ENCODE results near the gene CLSTN2.

CLSTN2 gene

DNA sequence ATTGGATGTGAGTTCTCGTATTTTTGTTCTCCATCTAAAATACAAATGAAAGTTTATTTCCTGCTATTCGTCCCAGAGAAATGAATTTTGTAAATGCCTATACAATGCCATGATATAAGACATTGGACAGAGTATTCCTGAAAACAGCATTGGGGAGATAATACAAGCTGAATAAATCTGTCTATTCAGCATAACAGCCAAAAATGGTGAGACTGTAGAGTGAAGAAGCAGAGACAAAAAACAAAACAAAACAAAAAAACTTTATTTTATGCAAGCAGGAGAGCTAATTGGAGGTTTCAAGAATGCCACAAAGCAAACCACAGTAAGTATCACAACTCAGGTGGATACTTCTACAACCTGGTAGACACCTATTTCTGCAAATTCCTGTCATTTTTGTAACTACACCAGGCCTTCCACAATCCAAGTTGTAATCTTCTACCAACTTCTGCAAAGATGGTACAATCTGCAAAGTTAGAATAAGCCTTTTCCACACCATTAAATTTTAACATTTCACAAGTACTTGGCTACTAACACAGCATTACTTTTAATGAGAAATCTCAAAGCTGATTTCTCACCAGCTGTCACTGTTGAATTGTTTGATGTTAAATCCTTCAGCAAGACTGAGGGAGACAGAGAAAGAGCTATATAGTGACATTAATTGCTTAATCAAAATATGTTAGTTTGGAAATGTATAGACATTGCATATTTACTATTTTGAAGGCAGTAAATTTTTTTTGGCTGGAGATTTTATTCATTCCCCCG lies 163.1 kb downstream of the CLSTN2 start:
- no peak for DNase-seq

DNA sequence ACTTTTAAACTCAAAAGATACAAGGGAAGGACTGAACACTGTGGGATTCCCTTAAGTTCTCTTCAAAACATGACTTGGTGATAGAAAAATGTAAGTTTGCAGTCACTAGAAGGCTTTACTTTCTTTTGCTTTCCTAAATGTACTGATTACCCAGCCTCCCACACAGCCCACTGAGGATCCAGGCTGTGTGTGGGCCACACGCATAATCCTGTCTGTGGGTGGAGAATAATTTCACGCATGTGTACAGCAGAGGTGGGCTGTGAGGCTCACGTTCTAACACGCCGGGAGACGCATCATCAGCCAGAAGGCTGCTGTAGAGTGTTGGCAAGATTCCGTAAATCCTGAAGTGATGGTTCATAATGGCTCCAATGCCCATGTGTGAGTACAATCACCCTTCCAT lies 165.5 kb downstream of the CLSTN2 start:
- DNase-seq: no peak

DNA sequence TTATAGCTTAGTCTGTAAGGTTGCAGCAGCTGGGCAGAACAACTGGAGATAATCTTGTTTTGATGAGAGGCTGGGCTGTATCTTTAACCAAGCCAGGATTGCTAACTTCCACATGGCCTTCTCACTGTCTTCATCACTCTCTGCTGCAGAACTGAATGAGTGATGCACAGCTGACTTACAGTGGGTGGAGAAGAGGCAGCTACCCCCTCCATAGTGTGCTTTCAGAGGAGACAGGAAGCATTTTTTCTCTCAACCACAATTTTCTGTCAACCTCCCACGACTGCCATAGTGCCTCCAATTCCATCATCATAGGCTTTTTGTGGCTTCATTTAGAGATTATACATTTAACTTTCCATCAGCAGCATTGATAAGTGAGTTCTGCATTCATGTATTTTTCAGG lies 168.2 kb downstream of the CLSTN2 start:
- no peak for DNase-seq

DNA sequence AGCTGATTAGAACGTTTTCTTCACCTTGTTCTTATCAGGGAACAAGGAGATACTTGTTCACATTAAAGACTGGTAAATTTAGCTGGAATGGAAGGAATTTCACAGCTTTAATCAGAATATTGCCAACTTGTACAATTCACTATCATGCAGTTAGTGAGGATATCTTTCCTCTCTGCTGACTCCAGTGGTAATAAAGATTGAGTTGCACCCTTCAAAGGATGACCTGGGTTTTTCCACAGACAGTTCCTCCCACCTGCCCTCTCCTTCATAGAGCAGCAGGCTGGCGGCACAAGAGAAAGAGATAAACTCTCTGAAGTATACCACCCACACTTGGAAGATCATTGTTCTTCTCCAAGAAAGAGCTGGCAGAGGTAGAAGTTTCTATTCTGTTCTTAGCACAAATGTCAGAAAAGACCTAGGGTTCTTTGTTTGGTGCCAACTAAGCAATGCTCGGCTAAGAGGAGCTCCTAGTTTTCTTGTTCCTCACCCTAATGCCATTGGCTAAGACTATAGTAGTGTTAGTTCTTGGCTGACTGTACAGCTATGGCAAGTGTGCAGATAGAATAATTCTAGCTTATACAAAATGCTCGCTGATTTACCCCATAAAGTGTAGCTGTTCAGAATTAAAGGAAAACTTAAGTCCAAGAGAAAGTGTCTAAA lies 169.1 kb downstream of the CLSTN2 start:
- no peak for DNase-seq

DNA sequence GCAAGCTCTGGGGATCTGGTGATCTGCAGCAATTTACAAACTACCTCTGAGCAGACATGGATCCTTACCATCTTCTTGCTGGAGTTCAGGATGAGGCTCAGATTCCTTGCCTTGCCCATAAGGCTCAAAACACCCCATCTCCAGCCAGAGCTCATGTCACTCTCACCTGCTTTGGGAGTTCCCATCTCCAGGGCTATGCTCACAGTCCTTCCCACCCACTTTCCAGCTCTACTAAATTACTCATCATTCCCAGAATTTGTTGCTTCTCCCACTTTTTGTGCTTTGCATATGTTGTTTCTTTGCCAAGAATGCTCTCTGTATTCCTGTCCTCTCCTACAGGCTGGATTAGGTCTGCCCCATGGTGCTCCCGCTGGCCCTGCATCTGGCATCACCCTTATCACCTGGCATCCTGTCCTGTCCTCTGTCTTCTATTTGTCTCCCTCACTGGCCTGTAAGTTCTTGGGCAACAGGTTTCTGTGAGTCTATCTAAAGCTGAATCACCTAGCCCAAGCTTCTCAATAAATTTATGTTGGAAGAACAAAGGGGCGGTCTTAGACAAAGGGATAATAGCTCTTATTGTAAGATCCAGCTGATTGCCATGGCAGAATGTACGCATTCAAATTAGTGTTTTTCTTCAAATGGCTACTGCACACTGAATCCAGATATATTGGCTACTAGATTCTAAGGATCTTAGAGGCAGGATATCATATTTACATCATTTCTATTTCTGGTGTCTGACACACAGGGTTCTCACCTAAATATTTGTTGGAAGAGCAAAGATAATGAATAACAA lies 179.2 kb downstream of the CLSTN2 start:
- no peak for DNase-seq

DNA sequence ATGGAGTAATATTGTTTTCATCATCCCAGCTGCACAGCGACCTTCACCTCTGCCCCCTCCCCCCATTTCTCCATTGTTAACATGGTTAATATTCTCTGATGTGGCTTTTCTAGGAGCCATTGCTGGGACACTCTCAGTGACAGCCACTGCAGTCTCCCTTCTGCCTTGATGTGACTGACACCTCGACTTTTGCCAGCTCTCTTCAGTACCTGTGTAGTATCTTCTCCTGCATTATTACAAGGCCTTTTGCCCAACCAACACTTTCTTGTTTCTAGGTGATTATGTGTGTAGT lies 179.8 kb downstream of the CLSTN2 start:
- DNase-seq: no peak

DNA sequence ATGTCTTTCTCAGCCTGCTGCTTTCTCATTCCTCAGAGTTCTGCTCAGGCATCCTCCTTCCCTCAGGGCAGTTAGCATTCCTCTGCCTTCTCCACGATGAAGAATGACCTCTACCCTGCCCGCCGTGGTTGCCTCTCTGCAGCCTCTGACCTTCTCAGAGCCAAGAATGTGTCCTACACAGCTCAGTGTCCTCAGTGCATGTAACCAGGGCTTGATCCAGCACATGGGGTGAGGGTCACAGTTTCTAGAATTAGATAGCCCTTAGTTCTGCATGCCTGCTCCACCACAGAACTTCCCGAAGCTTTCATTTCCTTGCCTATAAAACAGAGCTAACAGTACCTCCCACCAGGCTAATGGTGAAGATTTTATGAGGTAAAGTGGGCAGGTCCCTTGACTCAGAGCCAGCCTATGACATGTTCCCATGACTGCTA lies 182.1 kb downstream of the CLSTN2 start:
- no peak for DNase-seq

DNA sequence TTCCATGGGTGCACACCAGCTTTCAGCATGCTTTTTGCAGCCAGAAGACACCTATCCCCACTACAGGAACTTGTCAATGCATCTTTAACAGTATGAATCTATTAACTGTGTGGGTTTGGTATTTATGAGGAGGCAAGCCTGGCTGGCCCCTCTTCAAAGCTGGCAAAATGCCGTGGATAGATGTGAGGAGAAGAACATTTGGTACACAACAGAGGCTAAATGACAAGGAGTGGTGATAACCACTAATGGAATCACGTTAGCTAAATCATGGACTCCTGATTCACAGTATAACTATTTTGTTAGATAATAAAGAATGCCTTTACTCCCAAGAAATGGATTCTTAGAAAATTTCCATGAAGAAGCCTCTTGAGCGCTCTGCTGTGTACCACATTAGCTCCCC lies 187.2 kb downstream of the CLSTN2 start:
- DNase-seq: no peak

DNA sequence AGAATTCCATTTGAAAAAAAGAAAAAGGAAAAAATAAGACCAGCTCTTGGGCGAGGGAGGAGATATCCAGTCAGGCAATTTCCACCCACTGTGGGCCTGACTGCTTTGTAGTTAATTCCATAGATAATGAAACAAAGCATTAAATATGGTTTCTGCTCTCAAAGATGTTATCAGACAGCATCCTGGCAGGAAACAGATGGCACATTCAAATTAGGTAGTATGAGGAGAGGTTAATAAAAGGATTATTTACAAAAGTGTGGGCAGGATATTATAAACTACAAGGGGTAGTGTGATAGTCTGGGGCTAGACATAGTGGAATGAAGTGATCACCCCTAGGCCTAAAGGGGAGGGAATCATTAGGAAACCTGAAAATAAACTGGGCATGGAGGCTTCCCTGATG lies 193.2 kb downstream of the CLSTN2 start:
- no peak for DNase-seq

DNA sequence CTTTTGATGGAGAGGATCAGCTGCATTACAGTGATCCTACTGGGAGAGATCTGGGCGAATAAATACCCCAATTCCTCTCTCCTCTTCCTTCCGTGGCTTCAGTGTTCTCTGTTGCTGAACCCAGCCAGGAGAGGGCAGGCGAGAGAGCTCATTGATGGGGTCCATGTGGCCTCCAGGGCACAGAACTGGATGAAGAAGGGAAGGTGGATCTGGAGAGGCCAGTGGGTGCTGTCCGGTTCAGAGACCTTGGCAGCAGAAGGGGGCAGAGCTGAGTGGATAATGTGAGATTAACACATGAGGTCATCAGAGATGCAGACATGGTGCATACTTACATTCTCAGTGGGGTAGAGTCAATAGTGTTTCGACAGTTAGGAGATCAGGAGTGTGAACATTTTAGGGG lies 193.6 kb downstream of the CLSTN2 start:
- no peak for DNase-seq

DNA sequence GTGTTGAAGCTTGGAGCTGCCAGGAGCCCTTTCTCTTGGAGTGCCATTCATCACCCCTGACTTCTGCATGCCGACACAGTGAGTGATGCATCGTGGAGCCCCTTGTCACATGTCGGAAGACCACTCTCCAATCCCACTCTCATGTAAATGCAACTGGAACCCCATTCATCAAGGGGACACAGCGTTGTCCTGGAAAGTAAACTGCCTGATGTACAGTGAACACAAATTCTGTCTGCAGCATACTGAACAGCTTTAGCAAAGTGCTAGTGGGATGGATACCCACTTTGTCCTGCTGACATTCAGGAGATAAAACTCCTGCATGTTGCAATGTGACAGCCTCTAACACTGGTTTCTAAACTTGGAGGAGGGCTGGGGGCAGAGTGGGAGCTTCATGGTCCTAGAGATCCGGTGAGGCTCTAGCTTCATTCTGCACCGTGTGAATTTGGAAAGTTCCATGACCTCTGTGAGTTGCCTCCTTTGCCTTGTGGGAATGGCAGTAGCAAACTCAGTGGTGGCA lies 194.8 kb downstream of the CLSTN2 start:
- DNase-seq: no peak

DNA sequence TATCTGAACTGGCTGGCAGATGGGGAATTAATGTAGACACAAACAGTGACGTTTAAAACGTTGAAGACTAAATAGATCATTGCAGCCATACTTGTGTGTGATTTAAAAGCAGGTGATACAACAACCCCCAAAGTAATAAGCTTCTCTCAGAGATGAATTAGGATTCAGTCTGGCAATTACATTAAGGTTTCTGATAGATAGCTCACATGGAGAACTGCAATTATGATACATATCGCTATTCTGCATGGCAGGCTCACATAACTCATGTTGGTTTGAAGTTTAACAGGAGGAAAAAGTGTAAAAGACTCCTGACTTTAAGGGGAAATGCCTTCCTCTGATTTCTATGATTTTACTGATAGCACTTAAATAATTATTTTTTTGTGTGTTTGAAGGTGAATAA lies 196.9 kb downstream of the CLSTN2 start:
- no peak for DNase-seq

DNA sequence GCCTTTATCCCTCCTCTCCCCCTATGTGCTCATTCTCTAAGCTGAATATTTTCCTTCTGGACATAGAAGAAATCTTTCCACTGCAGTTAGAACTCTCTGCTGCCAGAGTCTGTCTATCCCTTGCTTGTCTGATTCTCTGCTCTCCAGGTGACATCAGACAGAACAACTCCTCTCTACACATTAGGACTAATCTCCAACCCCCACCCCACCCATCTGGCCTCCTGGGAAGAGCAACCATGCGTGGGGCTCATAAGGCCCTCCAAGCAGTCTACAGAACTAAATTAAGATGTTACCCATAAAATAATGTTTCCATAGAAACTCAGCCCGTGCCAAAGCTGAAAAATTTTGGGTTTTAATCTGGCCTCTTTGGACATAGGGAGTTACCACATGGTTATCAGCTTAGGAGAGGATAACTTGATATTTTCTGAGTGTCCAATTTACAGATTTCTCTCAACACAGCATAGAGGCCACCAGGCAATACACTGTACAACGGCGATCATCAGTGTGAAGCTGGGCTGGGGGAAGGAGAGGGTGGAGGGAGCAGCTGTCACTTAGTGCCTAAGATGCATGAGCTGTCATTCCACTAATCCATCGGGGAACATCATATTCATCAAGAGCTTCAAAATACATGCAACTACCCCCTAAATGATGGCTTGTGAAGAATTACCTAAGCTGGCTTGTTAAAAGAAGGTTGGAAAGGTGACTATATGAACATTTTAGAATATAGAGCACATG lies 199.4 kb downstream of the CLSTN2 start:
- DNase-seq: no peak

DNA sequence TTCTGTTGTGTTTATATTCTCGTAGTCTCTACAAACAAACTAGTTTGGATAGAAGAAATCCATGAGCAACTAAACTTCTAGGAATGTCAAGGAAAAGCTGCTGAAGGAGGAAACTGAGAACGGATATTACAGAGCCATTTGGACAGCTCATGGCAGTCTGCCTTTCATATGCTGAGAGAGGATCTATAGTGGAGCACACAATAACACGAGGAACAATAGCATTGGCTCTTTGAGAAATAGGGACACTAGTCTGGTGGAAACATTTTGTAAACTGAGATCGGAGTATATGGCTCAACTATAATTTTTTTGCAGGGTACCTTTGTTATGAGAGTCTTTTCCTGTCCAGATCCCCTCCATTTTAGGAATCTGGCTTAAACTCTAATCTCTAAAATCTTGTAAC lies 200.5 kb downstream of the CLSTN2 start:
- no peak for DNase-seq

DNA sequence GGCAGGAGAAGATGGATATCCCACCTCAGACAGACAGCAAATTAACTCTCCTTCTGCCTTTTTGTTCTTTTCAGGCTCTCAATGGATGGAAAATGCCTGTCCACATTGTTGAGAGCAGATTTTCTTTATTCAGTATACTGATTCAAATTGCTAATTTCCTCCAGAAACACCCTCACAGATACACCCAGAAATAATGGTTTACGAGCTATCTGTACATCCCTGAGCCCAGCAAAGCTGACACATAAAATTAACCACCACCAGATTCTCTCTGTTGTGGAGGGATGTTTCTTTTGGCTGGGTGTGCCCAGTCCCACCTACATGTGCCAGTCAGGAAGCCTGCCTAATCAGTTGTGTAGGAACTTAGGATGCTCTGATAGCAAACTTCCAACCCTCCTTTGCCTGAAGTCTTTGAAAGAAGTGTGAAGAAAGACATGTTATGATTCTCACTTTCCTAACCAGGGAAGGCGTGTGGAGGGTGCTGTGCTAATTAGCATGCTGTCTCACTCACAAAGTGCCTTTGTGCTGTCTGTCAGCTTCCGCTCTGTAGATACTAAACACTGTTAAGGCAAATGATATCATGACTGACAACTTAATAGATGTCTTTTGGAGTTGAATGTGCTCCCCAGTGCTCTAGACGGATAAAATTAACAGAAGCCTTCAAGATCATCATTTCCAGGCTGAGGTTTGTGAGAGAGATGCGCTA lies 208.5 kb downstream of the CLSTN2 start:
- no peak for DNase-seq

DNA sequence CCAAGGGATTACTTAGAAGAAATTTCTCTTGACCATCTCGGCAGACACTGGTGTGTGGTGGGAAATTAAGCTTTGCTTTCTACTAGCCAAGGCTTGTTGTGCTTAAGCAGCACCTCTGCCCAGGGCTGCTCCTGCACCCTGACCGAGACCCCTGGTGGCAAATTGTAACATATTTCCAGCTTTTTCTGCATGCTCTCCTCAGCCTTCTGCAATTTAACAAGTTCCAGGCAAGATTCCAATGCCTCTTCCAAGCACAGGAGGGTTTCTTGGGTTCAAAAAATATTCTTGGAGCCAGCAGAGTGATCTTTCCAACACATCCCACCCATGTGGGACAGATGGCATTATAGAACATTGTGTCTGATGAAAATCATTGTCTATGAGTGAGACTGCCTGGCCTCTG lies 210.5 kb downstream of the CLSTN2 start:
- no peak for DNase-seq

DNA sequence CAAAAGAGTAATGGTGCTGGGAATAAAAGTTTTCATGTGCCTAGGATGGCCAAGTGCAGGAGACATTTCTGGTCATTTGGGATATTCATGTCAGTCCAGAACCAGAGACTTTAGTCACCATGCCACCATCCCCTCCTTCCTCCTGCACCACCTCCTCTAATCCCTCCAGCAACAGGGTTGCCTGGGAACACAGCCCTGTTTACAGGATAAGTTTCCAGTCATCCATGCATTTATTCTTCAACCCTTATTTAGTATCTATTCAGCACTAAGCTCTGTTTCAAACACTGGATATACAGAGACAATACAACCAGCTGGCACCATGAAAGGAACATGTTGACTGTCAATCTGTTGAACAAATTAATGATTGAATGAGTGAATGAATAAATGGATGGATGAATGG lies 211.7 kb downstream of the CLSTN2 start:
- no peak for DNase-seq

DNA sequence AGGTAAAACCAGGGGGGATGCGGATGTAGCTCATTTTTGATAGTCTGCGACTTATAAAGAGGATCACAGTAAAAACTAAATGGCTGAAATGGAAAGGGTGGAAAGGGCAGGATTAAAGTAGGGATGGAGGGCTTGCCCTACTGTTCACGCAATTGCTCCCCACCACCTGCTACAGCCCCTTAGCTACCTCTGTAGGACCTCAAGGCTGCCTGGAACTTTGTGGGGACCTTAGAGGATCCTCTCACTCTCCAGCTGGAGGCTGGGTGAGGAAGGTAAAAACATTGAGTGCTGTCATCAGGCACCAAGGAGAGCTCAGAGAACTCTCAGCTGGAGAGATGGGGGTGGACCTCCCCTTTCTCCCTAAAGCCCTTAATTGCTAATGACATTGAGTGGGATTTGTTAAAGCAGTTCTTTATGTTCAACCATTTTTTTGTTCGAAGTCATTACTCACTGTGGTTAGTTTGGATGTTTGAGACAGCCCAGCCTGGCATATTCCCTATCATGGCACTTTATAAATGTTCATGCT lies 213.0 kb downstream of the CLSTN2 start:
- no peak for DNase-seq

DNA sequence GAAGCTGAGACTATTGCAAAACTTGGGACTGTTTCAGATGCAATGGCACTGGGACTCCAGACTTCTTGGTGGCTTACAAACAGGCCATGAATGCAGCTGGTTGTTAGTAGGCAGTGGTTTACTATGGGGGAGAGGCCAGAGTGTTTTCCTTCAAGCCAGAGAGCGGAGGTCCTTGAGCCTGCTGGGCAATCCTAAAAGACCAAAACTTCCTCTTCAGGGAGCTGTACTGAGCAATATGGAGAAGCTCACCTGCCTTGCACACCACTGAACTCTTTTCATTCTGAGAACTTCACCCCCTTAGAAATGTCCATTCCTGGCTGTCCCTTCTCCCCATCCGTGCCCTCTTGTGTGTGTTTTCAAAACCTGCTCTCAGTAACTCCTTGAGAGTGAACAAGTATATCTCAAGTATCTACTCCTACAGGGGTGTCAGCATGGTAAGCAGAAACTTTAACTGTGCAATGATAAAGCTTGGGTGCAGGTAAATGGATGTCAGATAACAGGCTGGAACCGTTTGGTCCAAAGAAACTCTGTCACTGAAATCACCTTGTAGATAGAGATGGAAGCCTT lies 213.9 kb downstream of the CLSTN2 start:
- no peak for DNase-seq

DNA sequence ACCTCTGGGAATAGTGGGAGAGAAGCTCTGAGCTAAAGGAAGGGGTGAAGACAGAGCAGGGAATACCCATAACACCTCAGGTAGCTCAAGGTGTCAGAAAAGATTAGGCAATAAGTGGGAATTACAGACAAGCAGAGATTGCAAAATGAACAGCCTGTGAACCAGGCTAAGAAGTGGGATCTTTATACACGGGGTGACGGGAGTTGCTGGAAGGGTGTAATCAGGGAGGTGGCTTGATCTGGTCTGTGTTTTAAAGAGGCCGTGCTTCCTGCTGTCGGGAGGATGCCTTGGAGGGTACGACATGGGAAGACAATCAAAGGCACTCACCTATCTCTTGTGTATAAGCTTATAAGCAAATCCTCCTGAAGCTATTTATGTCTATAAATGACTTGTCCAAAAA lies 216.3 kb downstream of the CLSTN2 start:
- no peak for DNase-seq

DNA sequence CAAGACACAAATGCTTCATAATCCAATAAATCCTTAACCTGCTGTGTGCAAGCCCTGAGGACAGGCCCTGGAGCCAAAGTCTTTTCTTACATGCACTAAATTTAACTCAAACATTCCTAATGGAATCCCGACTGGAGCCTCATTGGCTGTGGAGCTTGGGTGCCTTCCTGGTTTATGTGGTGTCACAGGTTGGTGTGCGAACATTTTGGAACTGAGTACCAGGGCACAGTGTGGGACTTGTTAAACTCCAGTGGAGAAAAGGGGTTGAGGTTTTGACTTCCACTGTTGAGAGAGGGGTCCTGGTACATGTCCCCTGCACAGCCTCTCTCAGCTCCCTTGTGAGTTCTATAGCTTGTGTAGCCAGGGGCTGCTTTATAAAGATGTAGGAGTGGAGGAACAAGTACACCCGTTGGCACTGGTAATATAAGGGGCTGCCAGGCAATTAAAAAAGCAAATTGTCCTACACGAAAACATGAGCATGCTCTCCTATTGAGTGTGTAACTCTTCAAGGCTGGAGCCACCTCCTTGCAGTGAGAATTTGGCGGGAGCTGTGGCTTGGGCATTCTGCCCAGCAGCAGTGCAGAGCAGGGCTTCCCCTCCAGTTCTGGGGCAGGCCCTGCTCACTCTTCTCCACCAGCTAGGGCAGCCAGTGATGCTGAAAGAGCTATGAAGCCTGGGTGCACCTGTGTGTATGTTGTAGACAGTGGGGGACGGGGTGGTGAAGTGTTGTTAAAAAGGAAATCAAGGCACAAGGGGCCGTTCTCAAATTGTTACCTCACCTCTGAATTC lies 218.1 kb downstream of the CLSTN2 start:
- DNase-seq: no peak

Measured in activated CD4-positive, alpha-beta T cell treated with anti-CD3 and anti-CD28 coated beads for 1 hour (primary cell).